H1 (cell line): ENCODE data around the gene CHCHD6. TPM values are rescaled to one million over a fixed set of nuclear protein-coding genes. Genes with fewer than 3 reads are reported as not detected.

Source experiments
- CBX5 ChIP-seq: fragments of 300-800, 300-1000 bp; sonication (generic); IDR thresholded peaks from 2 replicates; pipeline ENCODE4 v1.7.1; 2016; ENCODE audit warnings: antibody characterized with exemption, low read length, low read depth
- CBX8 ChIP-seq: fragments of 300-800, 300-1000 bp; sonication (generic); IDR thresholded peaks from 2 replicates; pipeline ENCODE4 v1.7.1; 2016; ENCODE audit warnings: low read depth, low read length, borderline replicate concordance
- GTF2F1 ChIP-seq: IDR thresholded peaks from 2 replicates; pipeline ENCODE4 v1.6.1; 2012; ENCODE audit warnings: low read depth, low read length, improper control_type of control experiment, borderline replicate concordance
- JUND ChIP-seq: IDR thresholded peaks from 2 replicates; pipeline ENCODE4 v1.6.1; 2011; ENCODE audit warnings: mild to moderate bottlenecking, improper control_type of control experiment, low read length
- KDM4A ChIP-seq: IDR thresholded peaks from one replicate; pipeline ENCODE4 v1.7.1; 2012; ENCODE audit warnings: low read depth, mild to moderate bottlenecking, moderate library complexity, low read length, inconsistent platforms; ENCODE audit not compliant: severe bottlenecking
- POLR2A ChIP-seq, 2 experiments: IDR thresholded peaks; 1 replicate in 1 of 2; 2 replicates in 1 of 2; pipeline ENCODE4 v1.6.1; 2011; ENCODE audit warnings: low read depth in 2 of 2, low read length in 2 of 2, mild to moderate bottlenecking in 2 of 2; ENCODE audit errors: control extremely low read depth in 1 of 2
- POLR2AphosphoS5 ChIP-seq: IDR thresholded peaks from 2 replicates; pipeline ENCODE4 v1.6.1; 2011; ENCODE audit warnings: low read depth, low read length
- polyA plus RNA-seq, 7 experiments: library from polyadenylated mRNA; depleted of rRNA in 3 of 7; stranded (reverse) in 5 of 7; unstranded in 2 of 7; fragments of >200 nt in 5 of 7; fragments of 200-250 nt in 2 of 7; gene quantifications; 1 replicate in 5 of 7; 2 replicates in 1 of 7; 4 replicates in 1 of 7; pipeline versions ENCODE4 v1.2.1 to v1.2.3, GENCODE V29; 2011 to 2013; ENCODE audit warnings: missing spikeins in 2 of 7, mixed read lengths in 2 of 7
- total RNA-seq: library from RNA; stranded (reverse); fragmentation: NEBNext Ultra II Directional; extraction: Animal tissue kit (Norgen Biotek cat#: 25700); gene quantifications from 2 replicates; pipeline ENCODE4 v1.2.1, GENCODE V29; 2021
- TF ChIP-seq, protein P1 (sequence below): fragments of 300-600 bp; sonication (generic); IDR thresholded peaks from 2 replicates; pipeline ENCODE4 v1.7.1; 2012; ENCODE audit warnings: low read length, moderate library complexity, mild to moderate bottlenecking, inconsistent platforms; ENCODE audit not compliant: insufficient replicate concordance
- TF ChIP-seq, protein P2 (sequence below): IDR thresholded peaks from 2 replicates; pipeline ENCODE4 v1.6.1; 2011; ENCODE audit warnings: low read depth, mild to moderate bottlenecking, low read length; ENCODE audit not compliant: insufficient read depth

Gene CHCHD6
- total and polyA plus RNA-seq, 2 of the 8 experiments (the other 6 are each of a cell fraction or from before 2014, with no cell fraction given) = 32.4 to 37.6 TPM

- TF ChIP-seq, protein P1, sequence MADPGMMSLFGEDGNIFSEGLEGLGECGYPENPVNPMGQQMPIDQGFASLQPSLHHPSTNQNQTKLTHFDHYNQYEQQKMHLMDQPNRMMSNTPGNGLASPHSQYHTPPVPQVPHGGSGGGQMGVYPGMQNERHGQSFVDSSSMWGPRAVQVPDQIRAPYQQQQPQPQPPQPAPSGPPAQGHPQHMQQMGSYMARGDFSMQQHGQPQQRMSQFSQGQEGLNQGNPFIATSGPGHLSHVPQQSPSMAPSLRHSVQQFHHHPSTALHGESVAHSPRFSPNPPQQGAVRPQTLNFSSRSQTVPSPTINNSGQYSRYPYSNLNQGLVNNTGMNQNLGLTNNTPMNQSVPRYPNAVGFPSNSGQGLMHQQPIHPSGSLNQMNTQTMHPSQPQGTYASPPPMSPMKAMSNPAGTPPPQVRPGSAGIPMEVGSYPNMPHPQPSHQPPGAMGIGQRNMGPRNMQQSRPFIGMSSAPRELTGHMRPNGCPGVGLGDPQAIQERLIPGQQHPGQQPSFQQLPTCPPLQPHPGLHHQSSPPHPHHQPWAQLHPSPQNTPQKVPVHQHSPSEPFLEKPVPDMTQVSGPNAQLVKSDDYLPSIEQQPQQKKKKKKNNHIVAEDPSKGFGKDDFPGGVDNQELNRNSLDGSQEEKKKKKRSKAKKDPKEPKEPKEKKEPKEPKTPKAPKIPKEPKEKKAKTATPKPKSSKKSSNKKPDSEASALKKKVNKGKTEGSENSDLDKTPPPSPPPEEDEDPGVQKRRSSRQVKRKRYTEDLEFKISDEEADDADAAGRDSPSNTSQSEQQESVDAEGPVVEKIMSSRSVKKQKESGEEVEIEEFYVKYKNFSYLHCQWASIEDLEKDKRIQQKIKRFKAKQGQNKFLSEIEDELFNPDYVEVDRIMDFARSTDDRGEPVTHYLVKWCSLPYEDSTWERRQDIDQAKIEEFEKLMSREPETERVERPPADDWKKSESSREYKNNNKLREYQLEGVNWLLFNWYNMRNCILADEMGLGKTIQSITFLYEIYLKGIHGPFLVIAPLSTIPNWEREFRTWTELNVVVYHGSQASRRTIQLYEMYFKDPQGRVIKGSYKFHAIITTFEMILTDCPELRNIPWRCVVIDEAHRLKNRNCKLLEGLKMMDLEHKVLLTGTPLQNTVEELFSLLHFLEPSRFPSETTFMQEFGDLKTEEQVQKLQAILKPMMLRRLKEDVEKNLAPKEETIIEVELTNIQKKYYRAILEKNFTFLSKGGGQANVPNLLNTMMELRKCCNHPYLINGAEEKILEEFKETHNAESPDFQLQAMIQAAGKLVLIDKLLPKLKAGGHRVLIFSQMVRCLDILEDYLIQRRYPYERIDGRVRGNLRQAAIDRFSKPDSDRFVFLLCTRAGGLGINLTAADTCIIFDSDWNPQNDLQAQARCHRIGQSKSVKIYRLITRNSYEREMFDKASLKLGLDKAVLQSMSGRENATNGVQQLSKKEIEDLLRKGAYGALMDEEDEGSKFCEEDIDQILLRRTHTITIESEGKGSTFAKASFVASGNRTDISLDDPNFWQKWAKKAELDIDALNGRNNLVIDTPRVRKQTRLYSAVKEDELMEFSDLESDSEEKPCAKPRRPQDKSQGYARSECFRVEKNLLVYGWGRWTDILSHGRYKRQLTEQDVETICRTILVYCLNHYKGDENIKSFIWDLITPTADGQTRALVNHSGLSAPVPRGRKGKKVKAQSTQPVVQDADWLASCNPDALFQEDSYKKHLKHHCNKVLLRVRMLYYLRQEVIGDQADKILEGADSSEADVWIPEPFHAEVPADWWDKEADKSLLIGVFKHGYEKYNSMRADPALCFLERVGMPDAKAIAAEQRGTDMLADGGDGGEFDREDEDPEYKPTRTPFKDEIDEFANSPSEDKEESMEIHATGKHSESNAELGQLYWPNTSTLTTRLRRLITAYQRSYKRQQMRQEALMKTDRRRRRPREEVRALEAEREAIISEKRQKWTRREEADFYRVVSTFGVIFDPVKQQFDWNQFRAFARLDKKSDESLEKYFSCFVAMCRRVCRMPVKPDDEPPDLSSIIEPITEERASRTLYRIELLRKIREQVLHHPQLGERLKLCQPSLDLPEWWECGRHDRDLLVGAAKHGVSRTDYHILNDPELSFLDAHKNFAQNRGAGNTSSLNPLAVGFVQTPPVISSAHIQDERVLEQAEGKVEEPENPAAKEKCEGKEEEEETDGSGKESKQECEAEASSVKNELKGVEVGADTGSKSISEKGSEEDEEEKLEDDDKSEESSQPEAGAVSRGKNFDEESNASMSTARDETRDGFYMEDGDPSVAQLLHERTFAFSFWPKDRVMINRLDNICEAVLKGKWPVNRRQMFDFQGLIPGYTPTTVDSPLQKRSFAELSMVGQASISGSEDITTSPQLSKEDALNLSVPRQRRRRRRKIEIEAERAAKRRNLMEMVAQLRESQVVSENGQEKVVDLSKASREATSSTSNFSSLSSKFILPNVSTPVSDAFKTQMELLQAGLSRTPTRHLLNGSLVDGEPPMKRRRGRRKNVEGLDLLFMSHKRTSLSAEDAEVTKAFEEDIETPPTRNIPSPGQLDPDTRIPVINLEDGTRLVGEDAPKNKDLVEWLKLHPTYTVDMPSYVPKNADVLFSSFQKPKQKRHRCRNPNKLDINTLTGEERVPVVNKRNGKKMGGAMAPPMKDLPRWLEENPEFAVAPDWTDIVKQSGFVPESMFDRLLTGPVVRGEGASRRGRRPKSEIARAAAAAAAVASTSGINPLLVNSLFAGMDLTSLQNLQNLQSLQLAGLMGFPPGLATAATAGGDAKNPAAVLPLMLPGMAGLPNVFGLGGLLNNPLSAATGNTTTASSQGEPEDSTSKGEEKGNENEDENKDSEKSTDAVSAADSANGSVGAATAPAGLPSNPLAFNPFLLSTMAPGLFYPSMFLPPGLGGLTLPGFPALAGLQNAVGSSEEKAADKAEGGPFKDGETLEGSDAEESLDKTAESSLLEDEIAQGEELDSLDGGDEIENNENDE = no peak
- TF ChIP-seq CBX8 = no peak
- TF ChIP-seq, protein P2, sequence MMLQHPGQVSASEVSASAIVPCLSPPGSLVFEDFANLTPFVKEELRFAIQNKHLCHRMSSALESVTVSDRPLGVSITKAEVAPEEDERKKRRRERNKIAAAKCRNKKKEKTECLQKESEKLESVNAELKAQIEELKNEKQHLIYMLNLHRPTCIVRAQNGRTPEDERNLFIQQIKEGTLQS = no peak
- no peak for TF ChIP-seq CBX5
- no peak for TF ChIP-seq POLR2AphosphoS5
- TF ChIP-seq JUND = no peak
- TF ChIP-seq POLR2A (IDR thresholded peaks at IDR 0.05; ENCODE audit: control extremely low read depth in 1 of 2, low read depth in 2 of 2, low read length in 2 of 2) = no peak
- no peak for TF ChIP-seq GTF2F1
- TF ChIP-seq KDM4A = no peak
Measured at GRCh38 chr3:126668450-126669401, 35.3 kb upstream of the CHCHD6 start (continued).
